ENCODE results near the gene DOCK9. TPM values are rescaled to one million over a fixed set of nuclear protein-coding genes. Genes with fewer than 3 reads are reported as not detected.

DOCK9 gene
- polyA plus RNA-seq, 1 of the 3 experiments (the other 2 are of a cell fraction) = 16.6 TPM

DNA sequence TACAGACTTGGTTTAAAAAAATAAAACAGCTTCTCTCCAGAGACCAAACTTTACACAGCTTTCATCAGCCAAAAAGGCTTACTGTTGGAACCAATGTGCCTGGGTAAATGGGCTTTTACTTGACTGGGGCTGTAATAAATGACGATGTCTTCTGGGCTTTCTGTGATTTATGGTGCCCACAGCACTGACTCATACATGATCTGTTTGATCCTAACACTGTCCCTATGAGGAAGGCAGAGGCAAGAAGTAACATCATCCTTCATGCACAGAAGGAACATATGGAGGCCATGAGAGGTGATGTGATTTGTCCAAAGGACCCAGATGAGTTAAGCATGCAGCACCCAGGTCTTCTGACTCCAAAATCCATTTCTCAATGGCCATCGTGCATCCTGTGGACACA lies 77.4 kb downstream of the DOCK9 start:
- Histone ChIP-seq H3K9me2 (no peaks in the 10 kb centered on the region), H3K9me3 (no peaks in the 10 kb centered on the region), H2AFZ (ENCODE audit: low read depth) (no peak overlapping the region), H3K27me3 (ENCODE audit: insufficient read depth) (no peaks in the 10 kb centered on the region), H3K79me2 (ENCODE audit: insufficient read depth) (no peaks in the 10 kb centered on the region), H3K27ac (ENCODE audit: low read depth in 2 of 2, low read length in 1 of 2) (no peak overlapping the region), H3K4me1 (ENCODE audit: control insufficient read depth in 1 of 2, insufficient read depth in 2 of 2, low read depth in 1 of 2, low read length in 1 of 2) (no peaks in the 10 kb centered on the region), H4K20me1 (ENCODE audit: insufficient read depth) (no peaks in the 10 kb centered on the region), H3K4me3 (ENCODE audit: low read depth in 2 of 2, low read length in 1 of 2) (no peak overlapping the region), H3K36me3 (replicated peaks in 1 of 2; ENCODE audit: control insufficient read depth in 1 of 2, insufficient read depth in 2 of 2, low read length in 1 of 2) (peaks cover 4 to 14% of the 10 kb centered on the region in 2 experiments), H3K9ac (no peak overlapping the region), H3K4me2 (no peak overlapping the region), H3F3A (replicated peaks; ENCODE audit: insufficient read depth) (no peaks in the 10 kb centered on the region)
- no peak for DNase-seq
- no peak for TF ChIP-seq TAF1 (IDR thresholded peaks at IDR 0.05; ENCODE audit: borderline replicate concordance, low read depth, low read length)
- TF ChIP-seq, protein P1, sequence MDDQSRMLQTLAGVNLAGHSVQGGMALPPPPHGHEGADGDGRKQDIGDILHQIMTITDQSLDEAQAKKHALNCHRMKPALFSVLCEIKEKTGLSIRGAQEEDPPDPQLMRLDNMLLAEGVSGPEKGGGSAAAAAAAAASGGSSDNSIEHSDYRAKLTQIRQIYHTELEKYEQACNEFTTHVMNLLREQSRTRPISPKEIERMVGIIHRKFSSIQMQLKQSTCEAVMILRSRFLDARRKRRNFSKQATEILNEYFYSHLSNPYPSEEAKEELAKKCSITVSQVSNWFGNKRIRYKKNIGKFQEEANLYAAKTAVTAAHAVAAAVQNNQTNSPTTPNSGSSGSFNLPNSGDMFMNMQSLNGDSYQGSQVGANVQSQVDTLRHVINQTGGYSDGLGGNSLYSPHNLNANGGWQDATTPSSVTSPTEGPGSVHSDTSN (IDR thresholded peaks at IDR 0.05) = 0 out of 2 replicates have a peak, but pooled peaks have one; percentile 4
- no peak for TF ChIP-seq CHD2 (IDR thresholded peaks at IDR 0.05; ENCODE audit: low read length, partially characterized antibody)
- TF ChIP-seq RFX5 (IDR thresholded peaks at IDR 0.05; ENCODE audit: low read length) = no peak
- TF ChIP-seq YY1 (IDR thresholded peaks at IDR 0.05; ENCODE audit: low read depth) = no peak
- no peak for TF ChIP-seq EZH2phosphoT487 (IDR thresholded peaks at IDR 0.05; ENCODE audit: borderline replicate concordance, low read depth)
- TF ChIP-seq GATA2 (CRISPR knock-in tag; IDR thresholded peaks at IDR 0.05) = no peak
- TF ChIP-seq TEAD4 (IDR thresholded peaks at IDR 0.05; ENCODE audit: borderline replicate concordance, insufficient read depth) = no peak
- ChIA-PET POLR2A (no interaction called here), CTCF (interaction anchor here (1.0 to 1.4 kb wide), 2 partner anchors 12 to 13 kb away, joined by 3 read pairs; no protein-coding TSS in a partner anchor)
- 72% methylated on average over 2 of the region's 2 CpGs for WGBS (ENCODE audit: low lambda C conversion rate)

DNA sequence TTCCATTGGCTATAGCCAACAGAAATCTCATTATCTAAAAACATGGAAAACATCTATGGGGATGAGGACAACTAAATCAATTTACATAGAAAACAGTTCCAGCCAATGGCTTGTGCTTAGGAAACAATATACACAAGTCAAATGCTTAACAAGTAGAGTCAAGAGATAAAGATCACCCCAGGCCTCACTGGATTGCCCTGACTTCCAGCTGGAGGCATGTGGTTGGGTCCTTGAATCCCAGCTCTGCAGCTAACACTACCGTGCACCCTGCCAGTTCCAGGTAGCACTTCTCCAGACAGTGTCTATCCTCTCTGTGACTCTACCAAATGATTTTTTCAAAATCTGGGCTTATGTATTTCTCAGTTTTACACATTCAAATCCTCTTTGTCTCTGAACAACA lies 80.2 kb downstream of the DOCK9 start:
- no peaks in the 10 kb centered on the region for H3K9me2 ChIP-seq
- 100% methylated on average over 1 of the region's 1 CpG for WGBS (ENCODE audit: low lambda C conversion rate)
- H3K9me3 ChIP-seq = no peaks in the 10 kb centered on the region
- no peak for TF ChIP-seq EZH2phosphoT487 (IDR thresholded peaks at IDR 0.05; ENCODE audit: borderline replicate concordance, low read depth)
- no peak for TF ChIP-seq POLR2AphosphoS5 (IDR thresholded peaks at IDR 0.05; ENCODE audit: low read depth, low read length)
- no peak for TF ChIP-seq USF1 (IDR thresholded peaks at IDR 0.05; ENCODE audit: borderline replicate concordance, low read depth)
- TF ChIP-seq, protein P2, sequence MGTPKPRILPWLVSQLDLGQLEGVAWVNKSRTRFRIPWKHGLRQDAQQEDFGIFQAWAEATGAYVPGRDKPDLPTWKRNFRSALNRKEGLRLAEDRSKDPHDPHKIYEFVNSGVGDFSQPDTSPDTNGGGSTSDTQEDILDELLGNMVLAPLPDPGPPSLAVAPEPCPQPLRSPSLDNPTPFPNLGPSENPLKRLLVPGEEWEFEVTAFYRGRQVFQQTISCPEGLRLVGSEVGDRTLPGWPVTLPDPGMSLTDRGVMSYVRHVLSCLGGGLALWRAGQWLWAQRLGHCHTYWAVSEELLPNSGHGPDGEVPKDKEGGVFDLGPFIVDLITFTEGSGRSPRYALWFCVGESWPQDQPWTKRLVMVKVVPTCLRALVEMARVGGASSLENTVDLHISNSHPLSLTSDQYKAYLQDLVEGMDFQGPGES (IDR thresholded peaks at IDR 0.05; ENCODE audit: low read depth, low read length) = no peak
- TF ChIP-seq EP300 (IDR thresholded peaks at IDR 0.05; ENCODE audit: borderline replicate concordance in 1 of 2, low read depth in 1 of 2, low read length in 1 of 2) = no peak
- TF ChIP-seq TCF12 (IDR thresholded peaks at IDR 0.05) = no peak
- no peak for TF ChIP-seq MXI1 (IDR thresholded peaks at IDR 0.05; ENCODE audit: low read depth, low read length)
- no peak for TF ChIP-seq TEAD4 (IDR thresholded peaks at IDR 0.05; ENCODE audit: borderline replicate concordance, insufficient read depth)
- no peak for TF ChIP-seq SIN3A (IDR thresholded peaks at IDR 0.05; ENCODE audit: borderline replicate concordance, low read depth, low read length)
- TF ChIP-seq GATA2 (CRISPR knock-in tag; IDR thresholded peaks at IDR 0.05) = no peak
- TF ChIP-seq, protein P3, sequence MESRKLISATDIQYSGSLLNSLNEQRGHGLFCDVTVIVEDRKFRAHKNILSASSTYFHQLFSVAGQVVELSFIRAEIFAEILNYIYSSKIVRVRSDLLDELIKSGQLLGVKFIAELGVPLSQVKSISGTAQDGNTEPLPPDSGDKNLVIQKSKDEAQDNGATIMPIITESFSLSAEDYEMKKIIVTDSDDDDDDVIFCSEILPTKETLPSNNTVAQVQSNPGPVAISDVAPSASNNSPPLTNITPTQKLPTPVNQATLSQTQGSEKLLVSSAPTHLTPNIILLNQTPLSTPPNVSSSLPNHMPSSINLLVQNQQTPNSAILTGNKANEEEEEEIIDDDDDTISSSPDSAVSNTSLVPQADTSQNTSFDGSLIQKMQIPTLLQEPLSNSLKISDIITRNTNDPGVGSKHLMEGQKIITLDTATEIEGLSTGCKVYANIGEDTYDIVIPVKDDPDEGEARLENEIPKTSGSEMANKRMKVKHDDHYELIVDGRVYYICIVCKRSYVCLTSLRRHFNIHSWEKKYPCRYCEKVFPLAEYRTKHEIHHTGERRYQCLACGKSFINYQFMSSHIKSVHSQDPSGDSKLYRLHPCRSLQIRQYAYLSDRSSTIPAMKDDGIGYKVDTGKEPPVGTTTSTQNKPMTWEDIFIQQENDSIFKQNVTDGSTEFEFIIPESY (IDR thresholded peaks at IDR 0.05; ENCODE audit: borderline replicate concordance, low read depth) = no peak
- no peak for TF ChIP-seq REST (IDR thresholded peaks at IDR 0.05; ENCODE audit: low read depth, low read length)
- no peak for TF ChIP-seq RCOR1 (IDR thresholded peaks at IDR 0.05; ENCODE audit: low read length)
- TF ChIP-seq YY1 (IDR thresholded peaks at IDR 0.05; ENCODE audit: low read depth) = no peak
- CTCF ChIA-PET = interaction anchor here (0.9 kb wide), 1 partner anchor 13 kb away, joined by 3 read pairs; no protein-coding TSS in a partner anchor
- H3K79me2 ChIP-seq (ENCODE audit: insufficient read depth) = no peaks in the 10 kb centered on the region
- H3K36me3 ChIP-seq (replicated peaks in 1 of 2; ENCODE audit: control insufficient read depth in 1 of 2, insufficient read depth in 2 of 2, low read length in 1 of 2) = peaks cover 2 to 14% of the 10 kb centered on the region in 2 experiments
- no peaks in the 10 kb centered on the region for H3F3A ChIP-seq (replicated peaks; ENCODE audit: insufficient read depth)
- H2AFZ ChIP-seq (ENCODE audit: low read depth) = no peak overlapping the region
- POLR2A ChIA-PET = no interaction called here
- no peak overlapping the region for H3K27ac ChIP-seq (ENCODE audit: low read depth in 2 of 2, low read length in 1 of 2)
- no peak for DNase-seq
- H3K27me3 ChIP-seq (ENCODE audit: insufficient read depth) = no peaks in the 10 kb centered on the region
- H3K4me3 ChIP-seq (ENCODE audit: low read depth in 2 of 2, low read length in 1 of 2) = no peak overlapping the region
- no peak overlapping the region for H3K9ac ChIP-seq
- no peaks in the 10 kb centered on the region for H4K20me1 ChIP-seq (ENCODE audit: insufficient read depth)
- H3K4me2 ChIP-seq = no peak overlapping the region
- H3K4me1 ChIP-seq (ENCODE audit: control insufficient read depth in 1 of 2, insufficient read depth in 2 of 2, low read depth in 1 of 2, low read length in 1 of 2) = no peaks in the 10 kb centered on the region; a peak in 1 of 4 replicates

All from SK-N-SH (cell line).